Stomach (tissue), 9 donors: Measurements from ENCODE around the gene TMEM119. TPM values are rescaled to one million over a fixed set of nuclear protein-coding genes. Genes with fewer than 3 reads are reported as not detected.

Source experiments
- DNase-seq, 2 donors: peaks; one replicate each; pipeline versions ENCODE4 v3.0.0 to v3.0.0-alpha.2; 2013 to 2019
- H3K27ac ChIP-seq, 5 donors: fragments of 200-600 bp in 4 of 5; sonication (generic) in 4 of 5; one replicate each; pipeline ENCODE4 v1.5.1; 2013 to 2019; ENCODE audit warnings: mild to moderate bottlenecking in 1 of 5, moderate library complexity in 1 of 5
- H3K27me3 ChIP-seq, 3 donors: fragments of 200-600 bp; sonication (generic); one replicate each; pipeline ENCODE4 v1.5.1; 2017 to 2019; ENCODE audit warnings: mixed run types in 1 of 3
- H3K36me3 ChIP-seq, 4 donors: fragments of 200-600 bp; sonication (generic); 1 replicate in 3 of 4; 2 replicates in 1 of 4; pipeline ENCODE4 v1.5.1; 2016 to 2019
- H3K4me1 ChIP-seq, 4 donors: fragments of 200-600 bp; sonication (generic); one replicate each; pipeline ENCODE4 v1.5.1; 2016 to 2019
- H3K4me3 ChIP-seq, 4 donors: fragments of 200-600 bp; sonication (generic) in 3 of 4; one replicate each; pipeline ENCODE4 v1.5.1; 2016 to 2019; ENCODE audit warnings: mild to moderate bottlenecking in 1 of 4
- H3K9me3 ChIP-seq, 4 donors: fragments of 200-600 bp; sonication (generic); one replicate each; pipeline ENCODE4 v1.5.1; 2016 to 2019
- CTCF ChIP-seq, 7 experiments: fragments of 450-650 bp in 4 of 7; fragments of 200-600 bp in 3 of 7; sonication (generic) in 3 of 7; IDR thresholded peaks; one replicate each; pipeline ENCODE4 v1.5.1; 2016 to 2019; ENCODE audit warnings: antibody characterized with exemption in 7 of 7, control low read depth in 2 of 7, mild to moderate bottlenecking in 1 of 7
- EP300 ChIP-seq: sonication (generic); formaldehyde crosslinking; IDR thresholded peaks from one replicate; pipeline ENCODE4 v1.6.1; 2017; ENCODE audit warnings: antibody characterized with exemption
- POLR2A ChIP-seq, 4 donors: fragments of 450-650 bp; IDR thresholded peaks; one replicate each; pipeline ENCODE4 v1.6.1; 2016; ENCODE audit warnings: antibody characterized with exemption in 4 of 4, control low read depth in 2 of 4, mild to moderate bottlenecking in 1 of 4, moderate library complexity in 1 of 4
- POLR2AphosphoS5 ChIP-seq, 3 donors: sonication (generic); formaldehyde crosslinking; IDR thresholded peaks; one replicate each; pipeline ENCODE4 v1.6.1; 2016; ENCODE audit warnings: antibody characterized with exemption in 3 of 3
- WGBS, 5 donors: extraction: QIAGEN DNeasy Blood & Tissue Kit in 3 of 5; methylation state at CpG; one replicate each; pipeline versions ENCODE4 v1.1.5 to v1.1.7; 2013 to 2018; 5-methylcytosine and 5-hydroxymethylcytosine counted together
- intact Hi-C: fragments of 100-400 bp; cut with DNase I; formaldehyde crosslinking; loops from one replicate; pipeline ENCODE4 v1.15.1; 2023; ENCODE audit warnings: low total_unique reads
- polyA plus RNA-seq, 3 donors: library from polyadenylated mRNA; stranded (reverse); fragments of 200-250 nt; gene quantifications; one replicate each; pipeline ENCODE4 v1.2.3, GENCODE V29; 2013
- total RNA-seq, 5 donors: library from RNA; depleted of rRNA; stranded (reverse); fragments of >200 nt; gene quantifications; one replicate each; pipeline versions ENCODE4 v1.1.0 to v1.2.3, GENCODE V29; 2014 to 2016
- donor health status: healthy with polysubstance abuse.
- donor health status: Bipolar disorder and iron deficiency.
- donor health status: healthy.

Gene TMEM119
- total and polyA plus RNA-seq, 8 donors = 0.45 to 17.1 (median 11.2) TPM; not detected in 1

DNA sequence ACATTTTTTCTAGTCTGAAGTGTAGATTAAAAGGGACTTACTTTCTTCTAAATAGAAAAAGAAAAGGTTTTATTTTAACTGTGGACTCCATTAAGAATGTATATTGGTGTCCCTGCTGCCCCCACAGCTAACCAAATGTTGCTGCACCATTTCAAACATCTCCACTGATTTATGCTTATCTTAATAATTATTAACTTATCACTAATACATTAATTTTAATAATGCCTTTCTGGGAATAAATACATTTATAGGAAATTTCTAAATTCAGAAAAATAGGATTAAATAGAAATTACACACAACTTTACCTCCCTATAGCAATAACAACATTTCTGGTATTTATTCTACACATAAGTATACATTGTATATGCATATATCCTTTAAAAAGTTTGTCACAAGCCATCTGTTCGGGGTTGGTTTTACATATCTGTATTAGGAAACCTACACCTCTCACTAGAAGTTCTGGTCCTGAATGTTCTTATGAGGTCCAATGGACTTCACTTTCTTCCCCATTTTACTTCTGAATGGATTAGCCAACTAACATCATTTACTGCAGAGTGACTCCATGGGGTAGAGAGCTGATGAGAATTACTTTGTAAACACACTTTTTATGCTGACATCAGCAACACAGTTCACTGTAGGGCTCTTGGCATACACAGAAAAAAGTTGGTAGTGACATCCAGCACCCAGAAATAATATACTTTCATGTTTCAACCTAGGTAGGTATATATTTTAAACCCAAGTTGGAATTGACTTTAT lies 45.2 kb upstream of the TMEM119 start:
- TF ChIP-seq POLR2AphosphoS5 (IDR thresholded peaks at IDR 0.05) (no peak), POLR2A (IDR thresholded peaks at IDR 0.05) (no peak), CTCF (IDR thresholded peaks at IDR 0.05) (no peak), EP300 (no peak)
- H3K4me3 ChIP-seq = no peak overlapping the region
- peak overlapping the region in 3 of 5 donors; percentile 2 to 60 (median 40) for H3K27ac ChIP-seq
- peaks cover 10 to 35% (median 30%) of the 10 kb centered on the region in 4 donors for H3K36me3 ChIP-seq
- no peak for DNase-seq
- H3K4me1 ChIP-seq = peaks cover 4 to 62% (median 30%) of the 10 kb centered on the region in 4 donors
- intact Hi-C loops = no loop called here
- H3K27me3 ChIP-seq = peaks cover 0 to 6% (median 5%) of the 10 kb centered on the region in 3 donors
- 84 to 100% (median 94%) methylated on average over 1 of the region's 1 CpG for WGBS, 5 donors
- no peaks in the 10 kb centered on the region for H3K9me3 ChIP-seq

GRCh38 chr12:108642269-108642870 lies 44.5 kb upstream of the TMEM119 start:
- Histone ChIP-seq H3K4me1 (peaks cover 4 to 69% (median 36%) of the 10 kb centered on the region in 4 donors), H3K36me3 (peaks cover 10 to 28% (median 23%) of the 10 kb centered on the region in 4 donors), H3K27me3 (peaks cover 0 to 7% (median 5%) of the 10 kb centered on the region in 3 donors), H3K27ac (peak overlapping the region in 3 of 5 donors; percentile 21 to 56 (median 32)), H3K4me3 (no peak overlapping the region), H3K9me3 (no peaks in the 10 kb centered on the region)
- intact Hi-C loops = no loop called here
- TF ChIP-seq POLR2AphosphoS5 (IDR thresholded peaks at IDR 0.05) (no peak), CTCF (IDR thresholded peaks at IDR 0.05) (no peak), POLR2A (IDR thresholded peaks at IDR 0.05) (no peak), EP300 (no peak)
- 77 to 82% (median 80%) methylated on average over 16 of the region's 16 CpGs for WGBS, 5 donors
- no peak for DNase-seq

DNA sequence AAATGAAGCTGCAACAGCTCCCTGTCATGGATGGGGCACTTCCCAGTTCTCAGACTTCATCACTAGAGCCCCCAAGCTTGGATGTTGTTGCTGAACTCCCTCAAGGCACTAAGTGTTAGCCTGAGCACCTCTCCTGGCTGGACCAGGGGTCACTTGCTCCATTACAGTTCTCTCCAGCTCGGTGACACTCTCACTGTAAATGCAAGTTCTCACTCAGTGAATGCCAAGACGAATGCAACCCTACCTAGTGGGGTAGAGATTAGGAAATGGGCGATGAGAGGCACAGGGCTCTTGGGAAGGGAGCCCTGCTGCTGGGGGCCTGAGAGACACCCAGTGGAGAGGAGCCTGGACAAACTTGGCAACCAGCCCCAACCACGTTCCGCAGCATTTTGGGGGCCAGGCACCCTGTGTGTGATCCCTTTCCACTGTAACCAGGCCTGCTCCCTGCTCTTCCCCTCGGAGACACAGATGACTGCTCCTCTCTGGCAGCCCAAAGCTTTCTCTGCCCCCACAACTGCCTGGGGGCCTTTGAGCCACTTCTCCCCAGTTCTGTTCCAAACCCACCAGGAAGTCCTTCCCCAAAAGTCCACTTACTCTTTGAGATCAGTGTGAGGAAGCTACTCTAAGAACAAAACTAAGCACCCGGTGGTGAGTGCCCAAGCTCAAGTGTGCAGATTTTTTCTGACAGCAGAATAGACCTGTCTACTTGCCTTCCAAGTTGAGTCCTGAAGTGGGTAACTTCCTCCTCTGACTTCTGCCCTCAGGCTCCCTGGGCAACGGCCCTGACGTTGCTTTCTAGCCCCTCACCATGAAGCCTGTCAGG lies 43.8 kb upstream of the TMEM119 start:
- intact Hi-C loops = no loop called here
- DNase-seq = no peak
- peak overlapping the region in 3 of 5 donors; percentile 21 to 56 (median 32) for H3K27ac ChIP-seq
- 55 to 67% (median 60%) methylated on average over 7 to 9 of the region's 9 CpGs for WGBS, 5 donors
- no peaks in the 10 kb centered on the region for H3K9me3 ChIP-seq
- peaks cover 4 to 69% (median 36%) of the 10 kb centered on the region in 4 donors for H3K4me1 ChIP-seq
- H3K4me3 ChIP-seq = no peak overlapping the region
- H3K36me3 ChIP-seq = peaks cover 6 to 21% (median 16%) of the 10 kb centered on the region in 4 donors
- TF ChIP-seq CTCF (IDR thresholded peaks at IDR 0.05) = no peak
- no peak for TF ChIP-seq POLR2AphosphoS5 (IDR thresholded peaks at IDR 0.05)
- TF ChIP-seq EP300 = no peak
- TF ChIP-seq POLR2A (IDR thresholded peaks at IDR 0.05) = no peak
- H3K27me3 ChIP-seq = peaks cover 0 to 7% (median 5%) of the 10 kb centered on the region in 3 donors
